ENCODE data around the gene WDR83. TPM values are rescaled to one million over a fixed set of nuclear protein-coding genes. Genes with fewer than 3 reads are reported as not detected.

WDR83 gene
- total and polyA plus RNA-seq, 2 of the 8 experiments (the other 6 are each of a cell fraction or from before 2014, with no cell fraction given), result 12.6 to 15.3 TPM

GRCh38 chr19:12715929-12716328, 49.3 kb downstream of the WDR83 start (continued):
- TF ChIP-seq CHD7 (IDR thresholded peaks at IDR 0.05; ENCODE audit: insufficient replicate concordance, low read length) (no peak), BACH1 (IDR thresholded peaks at IDR 0.05; ENCODE audit: low read length) (no peak), ASH2L (IDR thresholded peaks at IDR 0.05; ENCODE audit: low read length) (no peak), BCL11A (IDR thresholded peaks at IDR 0.05; ENCODE audit: low read depth in 2 of 2, low read length in 2 of 2) (no peak), GABPA (IDR thresholded peaks at IDR 0.05; ENCODE audit: borderline replicate concordance, insufficient read depth, low read length) (no peak), MAFK (IDR thresholded peaks at IDR 0.05; ENCODE audit: low read depth, low read length) (no peak), TAF1 (IDR thresholded peaks at IDR 0.05; ENCODE audit: low read depth, low read length) (no peak)

Data from H1 (cell line).